DMS153 treated with DMSO at 0.1 percent for 48 hours (cell line): ENCODE measurements around the gene LDB1.
A peak's percentile ranks its signal among the peaks of the same experiment; 100 is the strongest.

Experiments used
- DNase-seq: peaks from one replicate; lab custom pipeline; 2025; ENCODE audit not compliant: unreplicated experiment; lab: John Stamatoyannopoulos, UW

Gene LDB1

GRCh38 chr10:102113261-102113955 is 6.8 kb downstream of the LDB1 start:
- no peak for DNase-seq

- no peak for DNase-seq
Measured at GRCh38 chr10:102112210-102112817, 7.9 kb downstream of the LDB1 start.

GRCh38 chr10:102111276-102111675 is 8.9 kb downstream of the LDB1 start:
- DNase-seq: no peak

GRCh38 chr10:102109166-102110116 is 10.7 kb downstream of the LDB1 start:
- DNase-seq: no peak

- DNase-seq: no peak
Measured at GRCh38 chr10:102106998-102107397, 13.2 kb downstream of the LDB1 start.

- no peak for DNase-seq
Measured at GRCh38 chr10:102102421-102102820, 17.7 kb downstream of the LDB1 start.

- no peak for DNase-seq
Measured at GRCh38 chr10:102101152-102101551, 19.0 kb downstream of the LDB1 start.

- no peak for DNase-seq
Measured at GRCh38 chr10:102096449-102096848, 23.7 kb downstream of the LDB1 start.

- no peak for DNase-seq
Measured at GRCh38 chr10:102090772-102091171, 29.4 kb downstream of the LDB1 start.

GRCh38 chr10:102086196-102086595 is 34.0 kb downstream of the LDB1 start:
- no peak for DNase-seq

- no peak for DNase-seq
Measured at GRCh38 chr10:102085336-102085735, 34.8 kb downstream of the LDB1 start.

- DNase-seq: no peak
Measured at GRCh38 chr10:102083541-102083940, 36.6 kb downstream of the LDB1 start.

GRCh38 chr10:102072673-102073527 is 47.3 kb downstream of the LDB1 start:
- peak; percentile 59 for DNase-seq

GRCh38 chr10:102069071-102069470 is 51.1 kb downstream of the LDB1 start:
- no peak for DNase-seq

GRCh38 chr10:102068216-102068615 is 52.0 kb downstream of the LDB1 start:
- DNase-seq: no peak

GRCh38 chr10:102067091-102067916 is 52.9 kb downstream of the LDB1 start:
- no peak for DNase-seq

- DNase-seq: no peak
Measured at GRCh38 chr10:102066399-102067088, 53.6 kb downstream of the LDB1 start.

- no peak for DNase-seq
Measured at GRCh38 chr10:102065561-102066398, 54.4 kb downstream of the LDB1 start.
